ENCODE measurements around the gene CORO6. TPM values are rescaled to one million over a fixed set of nuclear protein-coding genes. Genes with fewer than 3 reads are reported as not detected.

Gene CORO6
- total RNA-seq, 1 donor from 2014 or later = 23.3 TPM

DNA sequence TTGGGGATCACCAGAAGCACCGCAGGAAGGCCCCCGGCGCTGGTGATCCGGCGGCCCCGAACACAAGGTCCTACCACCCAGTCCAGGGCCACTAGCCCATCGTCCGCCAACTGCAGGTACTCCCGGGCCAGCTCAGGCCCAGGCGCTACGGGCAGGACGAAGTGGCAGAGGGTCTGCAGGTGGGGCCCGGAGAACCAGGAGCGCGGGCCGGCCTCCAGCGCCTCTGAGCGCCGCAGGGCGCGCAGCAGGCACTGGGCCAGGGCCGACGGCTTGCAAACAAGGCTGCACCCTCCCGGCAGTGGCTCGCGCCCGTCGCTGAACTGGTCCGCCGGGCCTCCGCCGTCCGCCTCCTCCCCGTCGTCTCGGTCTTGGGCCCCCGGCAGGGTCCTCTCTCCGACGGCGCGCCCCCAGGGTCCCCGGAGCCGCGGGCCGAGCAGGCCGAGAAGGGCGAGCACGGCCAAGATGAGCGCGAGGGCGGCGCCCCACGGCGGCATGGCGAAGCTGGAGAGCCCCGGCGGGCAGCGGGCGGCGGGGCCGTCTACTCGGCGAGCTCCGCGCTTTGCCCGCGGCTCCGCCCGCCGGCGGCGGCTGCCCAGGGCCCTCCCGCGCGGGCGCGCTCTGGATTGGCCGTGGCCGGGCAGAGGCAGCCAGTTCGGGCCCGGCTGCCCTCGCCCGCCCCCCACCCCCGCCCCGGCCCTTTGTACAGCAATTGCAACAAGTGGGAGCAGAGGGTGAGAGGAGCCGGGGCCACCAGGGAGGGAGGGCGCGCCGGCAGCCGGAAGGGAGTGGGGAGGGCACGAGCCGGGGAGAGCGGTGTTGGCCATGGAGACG is 56.0 kb downstream of the CORO6 start, which contains the start of gene ABHD15:
TSS of gene ABHD15 (minus strand) at position 565 of the 831 bp plus-strand sequence. CDS start at position 494, 71 bp downstream.
- DNase-seq (ENCODE audit: low spot score) = peak; percentile 75

- peak; percentile 54 for DNase-seq (ENCODE audit: low spot score)
Measured at GRCh38 chr17:29565643-29566472, 56.9 kb downstream of the CORO6 start.

Other genes with a start within 250 kb of the CORO6 start
- 92.4 TPM for gene TAOK1, start 232.5 kb downstream of the CORO6 start, total RNA-seq
- gene ABHD15, start 55.9 kb downstream of the CORO6 start, total RNA-seq = 7.8 TPM
- gene TP53I13, start 54.2 kb downstream of the CORO6 start, total RNA-seq = 44.6 TPM
- 37.1 TPM for gene GIT1, start 33.3 kb downstream of the CORO6 start, total RNA-seq
- 7.7 TPM for gene ANKRD13B, start 29.8 kb downstream of the CORO6 start, total RNA-seq

All from ureter (tissue), 1 donor.